HepG2 (cell line): ENCODE data around the gene SNED1. TPM values are rescaled to one million over a fixed set of nuclear protein-coding genes. Genes with fewer than 3 reads are reported as not detected.

Experiments
- CBX2 ChIP-seq, 2 experiments: fragments of 200-600 bp in 1 of 2; sonication (generic); formaldehyde crosslinking in 1 of 2; IDR thresholded peaks; 2 replicates each; pipeline versions ENCODE4 v1.7.0 to v1.8.1; 2018 to 2022; ENCODE audit warnings: low read depth in 2 of 2, low read length in 1 of 2, mild to moderate bottlenecking in 1 of 2, missing genetic modification reagents in 1 of 2
- GTF2F1 ChIP-seq: fragments of 150-350 bp; IDR thresholded peaks from 2 replicates; pipeline ENCODE4 v1.6.1; 2014; ENCODE audit warnings: low read length
- JUND ChIP-seq: sonication (generic); formaldehyde crosslinking; IDR thresholded peaks from 2 replicates; pipeline ENCODE4 v1.8.0; 2022; ENCODE audit warnings: mild to moderate bottlenecking, missing genetic modification reagents
- PLRG1 ChIP-seq: fragments of 450-650 bp; conservative IDR thresholded peaks from 2 replicates; pipeline ENCODE4 v1.6.1; 2016
- SIX1 ChIP-seq: sonication (generic); formaldehyde crosslinking; IDR thresholded peaks from 2 replicates; pipeline ENCODE4 v1.4.0; 2020; ENCODE audit warnings: missing genetic modification reagents, borderline replicate concordance
- U2AF1 ChIP-seq: fragments of 200-400 bp; formaldehyde crosslinking; optimal IDR thresholded peaks from 2 replicates; pipeline ENCODE3; 2017; ENCODE audit warnings: mild to moderate bottlenecking, low read depth, low read length
- ZBTB40 ChIP-seq, 2 experiments: fragments of 450-650 bp in 1 of 2; sonication (generic) in 1 of 2; formaldehyde crosslinking in 1 of 2; IDR thresholded peaks; 2 replicates each; pipeline versions ENCODE4 v1.6.1 to v1.8.0; 2016 to 2022; ENCODE audit warnings: antibody characterized with exemption in 1 of 2, mild to moderate bottlenecking in 1 of 2, missing genetic modification reagents in 1 of 2
- ZEB1 ChIP-seq: IDR thresholded peaks from 2 replicates; pipeline ENCODE4 v1.6.1; 2012; ENCODE audit warnings: mild to moderate bottlenecking, low read depth, inconsistent platforms; ENCODE audit not compliant: insufficient replicate concordance
- ZFYVE20 ChIP-seq: sonication (generic); formaldehyde crosslinking; IDR thresholded peaks from 2 replicates; pipeline ENCODE4 v1.8.0; 2023; ENCODE audit warnings: low read depth, mild to moderate bottlenecking, moderate library complexity, missing genetic modification reagents, borderline replicate concordance
- ZNF503 ChIP-seq: sonication (generic); formaldehyde crosslinking; IDR thresholded peaks from 2 replicates; pipeline ENCODE4 v1.4.0; 2020; ENCODE audit warnings: missing genetic modification reagents
- polyA plus RNA-seq, 8 experiments: library from polyadenylated mRNA; depleted of rRNA in 3 of 8; stranded (reverse) in 7 of 8; unstranded in 1 of 8; fragments of >200 nt; fragmentation: Illumina TruSeq in 4 of 8; extraction: Trizol in 4 of 8; gene quantifications; 2 replicates each; pipeline versions ENCODE4 v1.2.1 to v1.2.3, GENCODE V29; 2011 to 2016; ENCODE audit warnings: low read depth in 4 of 8, missing spikeins in 1 of 8, mixed read lengths in 1 of 8; ENCODE audit not compliant: insufficient read depth in 1 of 8
- total RNA-seq, 5 experiments: library from RNA; depleted of rRNA; stranded (reverse); fragments of >200 nt; fragmentation: Illumina TruSeq; extraction: Trizol; gene quantifications; 2 replicates each; pipeline ENCODE4 v1.2.3, GENCODE V29; 2016; ENCODE audit warnings: low read depth in 1 of 5

Gene SNED1
- total and polyA plus RNA-seq, 2 of the 13 experiments (the other 11 are each of a cell fraction or from before 2014, with no cell fraction given) = 0.15 to 0.65 TPM

GRCh38 chr2:240960309-240960970 is 38.0 kb upstream of the SNED1 start (continued):
- TF ChIP-seq ZBTB40 (IDR thresholded peaks at IDR 0.05) = no peak
- TF ChIP-seq ZBTB40 (CRISPR knock-in tag; IDR thresholded peaks at IDR 0.05) = peak; percentile 30; the same call in 1 of the 2 replicates
- TF ChIP-seq U2AF1 = no peak
- TF ChIP-seq JUND (CRISPR knock-in tag) = no peak
- no peak for TF ChIP-seq PLRG1
- no peak for TF ChIP-seq ZEB1
- TF ChIP-seq ZNF503 (CRISPR knock-in tag) = no peak; the same call in 1 of the 2 replicates
- TF ChIP-seq SIX1 = peak; percentile 77; the same call in 1 of the 2 replicates
- TF ChIP-seq CBX2 (IDR thresholded peaks at IDR 0.05; ENCODE audit: low read depth, low read length) = no peak
- TF ChIP-seq CBX2 (CRISPR knock-in tag; IDR thresholded peaks at IDR 0.05; ENCODE audit: low read depth) = no peak
- TF ChIP-seq ZFYVE20 = no peak
- no peak for TF ChIP-seq GTF2F1
